D721Med (cell line): ENCODE measurements around the gene CTU1.

Experiments used
- DNase-seq: peaks from one replicate; pipeline ENCODE4 v3.0.0; 2011; ENCODE audit warnings: low spot score; ENCODE audit not compliant: insufficient read length
- FAIRE-seq: peaks from 2 replicates; lab custom pipeline; 2011; peaks lifted over from hg19 to GRCh38; lab: Jason Lieb, UNC
- TF ChIP-seq, protein P1 (sequence below): IDR thresholded peaks from 2 replicates; pipeline ENCODE4 v1.5.1; 2012; ENCODE audit warnings: mild to moderate bottlenecking, control low read depth; ENCODE audit not compliant: insufficient read depth; ENCODE audit errors: missing control alignments

CTU1 gene

DNA sequence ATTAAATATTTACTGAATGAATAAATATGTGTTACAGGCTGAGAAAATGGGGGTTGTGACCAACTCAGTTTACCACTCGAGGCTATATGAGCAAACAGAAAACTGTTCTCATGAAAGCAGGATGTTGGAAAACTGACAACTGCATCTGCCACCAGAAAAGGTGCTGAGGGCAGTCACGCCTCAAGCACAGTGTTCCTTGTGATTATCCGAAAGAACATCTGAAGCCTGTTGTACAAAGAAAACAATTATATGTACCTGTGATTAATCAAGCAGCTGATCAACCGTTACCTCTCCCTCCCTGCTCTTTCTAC lies 37.2 kb downstream of the CTU1 start:
- no peak for DNase-seq
- TF ChIP-seq, protein P1, sequence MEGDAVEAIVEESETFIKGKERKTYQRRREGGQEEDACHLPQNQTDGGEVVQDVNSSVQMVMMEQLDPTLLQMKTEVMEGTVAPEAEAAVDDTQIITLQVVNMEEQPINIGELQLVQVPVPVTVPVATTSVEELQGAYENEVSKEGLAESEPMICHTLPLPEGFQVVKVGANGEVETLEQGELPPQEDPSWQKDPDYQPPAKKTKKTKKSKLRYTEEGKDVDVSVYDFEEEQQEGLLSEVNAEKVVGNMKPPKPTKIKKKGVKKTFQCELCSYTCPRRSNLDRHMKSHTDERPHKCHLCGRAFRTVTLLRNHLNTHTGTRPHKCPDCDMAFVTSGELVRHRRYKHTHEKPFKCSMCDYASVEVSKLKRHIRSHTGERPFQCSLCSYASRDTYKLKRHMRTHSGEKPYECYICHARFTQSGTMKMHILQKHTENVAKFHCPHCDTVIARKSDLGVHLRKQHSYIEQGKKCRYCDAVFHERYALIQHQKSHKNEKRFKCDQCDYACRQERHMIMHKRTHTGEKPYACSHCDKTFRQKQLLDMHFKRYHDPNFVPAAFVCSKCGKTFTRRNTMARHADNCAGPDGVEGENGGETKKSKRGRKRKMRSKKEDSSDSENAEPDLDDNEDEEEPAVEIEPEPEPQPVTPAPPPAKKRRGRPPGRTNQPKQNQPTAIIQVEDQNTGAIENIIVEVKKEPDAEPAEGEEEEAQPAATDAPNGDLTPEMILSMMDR = no peak
- FAIRE-seq = no peak

DNA sequence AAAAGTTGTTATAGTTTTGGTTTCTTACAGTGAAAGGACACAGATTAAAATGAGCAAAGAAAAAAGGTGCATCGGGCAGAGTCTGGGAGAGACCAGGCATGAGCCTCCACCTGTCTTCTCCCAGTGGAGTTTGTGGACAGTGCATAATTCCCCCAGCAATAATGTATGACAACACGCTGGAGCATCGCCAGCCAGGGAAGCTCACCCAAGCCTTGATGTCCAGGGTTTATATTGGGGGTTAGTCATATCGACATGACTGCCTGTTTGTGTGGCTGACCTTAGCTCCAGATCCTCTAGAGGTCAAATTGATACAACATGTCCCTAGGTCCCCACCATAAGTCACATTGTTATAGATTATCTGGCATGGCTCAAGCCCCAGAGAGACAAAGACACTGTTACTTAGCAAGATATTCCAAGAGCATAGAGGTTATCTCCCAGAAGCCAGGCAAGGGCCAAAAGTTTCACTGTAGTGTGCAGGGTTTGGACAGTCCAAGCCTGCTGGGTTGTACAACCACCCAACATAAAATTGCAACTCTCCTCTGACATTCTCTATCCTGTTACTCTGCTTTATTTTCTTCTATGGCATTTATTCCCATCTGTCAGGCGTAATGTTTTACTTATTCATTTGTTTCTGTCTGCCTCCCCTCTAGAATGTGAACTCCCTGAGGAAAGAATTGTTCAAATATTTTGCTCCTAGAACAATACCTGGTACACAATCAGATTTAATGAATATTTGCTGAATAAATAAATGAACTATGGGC lies 37.7 kb downstream of the CTU1 start:
- TF ChIP-seq, protein P1 = no peak
- DNase-seq = no peak
- no peak for FAIRE-seq

DNA sequence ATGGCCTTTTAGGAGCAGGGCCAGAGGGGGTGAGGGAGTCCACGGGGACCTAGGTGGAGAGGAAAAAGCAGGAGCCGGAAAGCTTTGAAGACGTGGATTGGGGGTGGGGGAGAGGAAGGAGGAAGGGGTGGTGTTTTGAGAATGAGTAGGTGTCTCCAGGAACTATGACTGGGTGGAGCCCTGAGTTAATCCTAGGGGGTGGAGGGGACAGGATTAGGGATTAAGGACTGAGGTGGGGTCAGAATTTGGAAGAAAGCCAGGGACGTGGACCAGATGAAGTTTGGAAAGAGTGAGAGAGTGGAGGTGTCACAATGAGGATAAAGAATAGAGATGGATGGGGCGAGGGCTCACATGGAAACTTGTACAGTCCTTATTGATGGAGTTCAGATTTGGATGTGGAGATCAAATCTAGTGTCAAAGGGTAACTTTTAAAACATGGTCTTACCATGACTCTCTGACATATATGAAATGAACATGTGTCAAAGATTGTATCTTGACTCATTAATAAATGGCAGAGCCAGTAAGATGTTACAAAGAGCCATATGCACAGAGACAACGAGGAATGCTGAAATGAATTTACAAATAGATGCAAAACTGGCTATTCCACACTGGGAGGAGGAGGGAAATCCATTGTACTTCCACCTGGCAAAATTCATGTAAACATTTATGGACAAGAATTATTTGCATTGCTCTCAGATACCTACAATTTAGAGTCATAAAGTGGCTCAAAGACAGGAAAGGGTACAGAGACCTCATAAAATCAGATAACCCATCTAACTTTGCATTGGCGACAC lies 41.6 kb downstream of the CTU1 start:
- TF ChIP-seq, protein P1 = no peak
- DNase-seq (no peak), FAIRE-seq (no peak)

DNA sequence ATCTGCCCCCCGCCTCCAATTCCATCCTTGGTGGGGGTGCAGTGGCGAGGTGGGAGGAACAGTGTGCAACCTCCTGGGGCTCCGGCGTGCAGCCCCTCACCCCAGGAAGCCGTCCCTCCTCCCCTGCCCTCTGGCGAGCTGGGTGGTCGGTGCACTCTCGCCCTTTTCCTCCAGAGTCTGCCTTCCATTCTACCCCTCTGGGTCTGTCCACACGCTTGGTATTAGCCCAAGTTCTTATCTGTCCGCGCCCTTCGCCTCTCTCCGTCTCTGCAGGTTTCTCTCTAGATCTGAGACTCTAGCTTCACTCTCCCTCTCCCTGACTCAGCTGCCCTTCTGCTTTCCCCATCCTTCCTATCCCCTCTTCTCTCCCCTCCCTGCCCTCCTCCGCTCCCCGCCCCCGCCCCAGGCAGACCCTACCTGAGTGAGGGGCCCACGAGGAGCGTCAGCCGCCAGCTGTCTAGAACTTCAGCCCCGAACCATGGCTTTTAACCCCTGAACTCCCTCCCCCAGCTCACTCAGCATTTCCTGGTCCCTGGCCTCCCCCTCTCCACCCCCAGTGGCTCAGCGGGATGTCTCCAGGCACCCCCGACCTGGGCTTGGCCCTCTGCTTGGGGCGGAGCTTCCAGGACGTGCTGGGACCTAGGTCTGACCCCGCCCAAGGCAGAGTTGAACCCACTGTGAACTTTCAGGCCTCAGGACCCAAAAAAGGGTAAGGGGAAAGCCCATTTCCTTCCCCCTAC lies 42.8 kb downstream of the CTU1 start:
- DNase-seq = no peak
- no peak for FAIRE-seq
- TF ChIP-seq, protein P1 = no peak

DNA sequence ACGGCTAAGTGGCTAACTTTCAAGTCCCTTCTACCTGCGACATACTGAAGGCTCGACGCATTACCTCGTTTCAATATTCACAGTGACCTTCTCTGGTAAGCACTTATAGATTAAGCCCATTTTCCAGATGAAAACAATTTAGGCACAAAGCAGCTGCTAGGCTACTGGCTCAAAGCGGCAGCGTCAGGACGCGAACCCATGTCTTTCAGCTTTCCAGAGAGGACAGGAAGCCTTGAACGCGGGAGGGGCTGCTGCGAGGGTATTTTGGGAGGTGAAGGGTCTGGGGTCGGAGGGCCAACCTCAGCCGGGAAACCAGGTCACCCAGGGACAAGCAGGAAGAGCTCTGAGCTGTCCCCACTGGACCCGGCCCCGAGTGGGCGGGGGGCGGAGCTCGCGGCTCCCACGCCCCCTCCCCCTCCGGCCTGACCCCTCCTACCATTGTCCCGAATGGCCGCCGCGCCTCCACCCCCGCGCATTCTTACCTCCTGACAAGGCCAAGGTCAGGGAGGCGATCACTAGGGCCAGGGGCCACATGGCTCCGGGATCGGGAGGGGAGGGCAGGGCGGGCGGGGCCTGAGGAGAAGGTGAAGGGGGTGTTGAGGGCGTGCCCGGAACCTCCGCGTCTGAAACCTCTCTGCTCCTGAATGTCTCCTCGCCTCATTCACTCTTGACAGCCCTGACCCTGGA lies 43.5 kb downstream of the CTU1 start, which contains the start of gene KLK13:
TSS of gene KLK13 (minus strand) at position 559 of the 687 bp plus-strand sequence. CDS start at position 534, 25 bp downstream.
- no peak for DNase-seq
- TF ChIP-seq, protein P1 = no peak
- FAIRE-seq = no peak

DNA sequence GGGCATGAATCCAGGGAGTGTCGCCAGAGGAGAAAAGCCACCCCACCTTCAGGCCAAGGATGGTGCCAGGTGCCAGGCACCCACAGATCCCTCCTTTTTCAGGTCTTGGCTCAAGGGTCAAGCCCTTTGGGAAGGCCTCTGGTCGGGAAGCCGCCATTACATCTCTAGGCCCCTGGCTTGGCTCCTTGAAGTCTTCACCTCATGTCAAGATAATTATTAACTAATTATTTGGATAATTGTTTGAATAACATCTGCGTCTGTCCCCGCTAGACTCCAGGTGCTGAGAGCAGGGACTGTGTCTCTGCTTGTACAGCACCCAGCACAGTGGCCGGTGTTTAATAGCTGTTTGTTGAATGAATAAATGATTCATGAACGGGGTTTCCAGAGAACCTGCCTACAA lies 44.5 kb downstream of the CTU1 start:
- FAIRE-seq (no peak), DNase-seq (no peak)
- TF ChIP-seq, protein P1 = no peak
